Measurements from ENCODE around the gene GRM7.

GRCh38 chr3:7289121-7289520 lies 428.2 kb downstream of the GRM7 start:
- TF ChIP-seq CTCF (IDR thresholded peaks at IDR 0.05) (no peak), POLR2AphosphoS5 (IDR thresholded peaks at IDR 0.05) (no peak), POLR2A (IDR thresholded peaks at IDR 0.05) (no peak)
